ENCODE data around the gene FAM107B. TPM values are rescaled to one million over a fixed set of nuclear protein-coding genes. Genes with fewer than 3 reads are reported as not detected.

FAM107B gene
- total RNA-seq, 1 donor from 2014 or later: 99.4 TPM

GRCh38 chr10:14476006-14476405 lies 298.7 kb downstream of the FAM107B start:
- Mint-ChIP-seq H3K9me3 (no peaks in the 10 kb centered on the region), H3K27ac (no peak overlapping the region), H3K4me1 (ENCODE audit: low read depth) (no peaks in the 10 kb centered on the region), H3K36me3 (ENCODE audit: low read depth) (no peaks in the 10 kb centered on the region), H3K27me3 (ENCODE audit: low read depth) (peaks cover 41% of the 10 kb centered on the region), H3K4me3 (ENCODE audit: low read depth) (no peak overlapping the region)
- intact Hi-C loops (cut with micrococcal nuclease): no loop called here
- no peak for DNase-seq (ENCODE audit: low spot score)

DNA sequence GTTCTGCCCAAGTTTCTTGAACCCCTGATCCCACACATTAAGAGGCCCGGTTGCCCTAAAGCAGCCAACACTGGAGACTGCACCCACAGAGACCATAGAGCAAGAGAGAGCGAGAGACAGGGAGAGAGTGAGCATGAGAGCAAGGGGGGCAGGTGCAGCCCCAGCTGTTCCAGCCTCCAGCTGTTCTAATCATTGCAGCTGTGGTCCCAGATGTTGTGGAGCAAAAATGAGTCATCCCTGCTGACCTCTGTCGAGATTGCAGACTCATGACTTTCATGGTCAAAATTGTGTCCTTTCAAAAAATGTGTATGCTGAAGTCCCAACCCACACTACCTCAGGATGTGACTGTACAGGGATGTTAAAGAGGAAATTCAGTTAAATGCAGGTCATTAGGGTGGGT lies 300.0 kb downstream of the FAM107B start:
- intact Hi-C loops (cut with micrococcal nuclease): no loop called here
- no peaks in the 10 kb centered on the region for H3K9me3 Mint-ChIP-seq
- DNase-seq (ENCODE audit: low spot score): no peak

GRCh38 chr10:14470920-14471319 lies 303.8 kb downstream of the FAM107B start:
- no peak for DNase-seq (ENCODE audit: low spot score)
- H3K36me3 Mint-ChIP-seq (ENCODE audit: low read depth): no peaks in the 10 kb centered on the region
- peaks cover 32% of the 10 kb centered on the region for H3K27me3 Mint-ChIP-seq (ENCODE audit: low read depth)
- H3K4me3 Mint-ChIP-seq (ENCODE audit: low read depth): no peak overlapping the region
- H3K4me1 Mint-ChIP-seq (ENCODE audit: low read depth): no peaks in the 10 kb centered on the region
- H3K27ac Mint-ChIP-seq: no peak overlapping the region
- intact Hi-C loops (cut with micrococcal nuclease): no loop called here
- H3K9me3 Mint-ChIP-seq: no peaks in the 10 kb centered on the region

More for the DNA sequence above, 300.0 kb downstream of the FAM107B start:
- H3K27ac Mint-ChIP-seq: no peak overlapping the region
- H3K4me1 Mint-ChIP-seq (ENCODE audit: low read depth): no peaks in the 10 kb centered on the region
- peaks cover 45% of the 10 kb centered on the region for H3K27me3 Mint-ChIP-seq (ENCODE audit: low read depth)
- no peaks in the 10 kb centered on the region for H3K36me3 Mint-ChIP-seq (ENCODE audit: low read depth)
- H3K4me3 Mint-ChIP-seq (ENCODE audit: low read depth): no peak overlapping the region

GRCh38 chr10:14468726-14469125 lies 306.0 kb downstream of the FAM107B start:
- H3K9me3 Mint-ChIP-seq: no peaks in the 10 kb centered on the region
- H3K4me1 Mint-ChIP-seq (ENCODE audit: low read depth): no peaks in the 10 kb centered on the region
- no peak overlapping the region for H3K4me3 Mint-ChIP-seq (ENCODE audit: low read depth)
- peaks cover 26% of the 10 kb centered on the region for H3K27me3 Mint-ChIP-seq (ENCODE audit: low read depth)
- DNase-seq (ENCODE audit: low spot score): no peak
- intact Hi-C loops (cut with micrococcal nuclease): no loop called here
- H3K36me3 Mint-ChIP-seq (ENCODE audit: low read depth): no peaks in the 10 kb centered on the region
- H3K27ac Mint-ChIP-seq: no peak overlapping the region

Other genes starting within 250 kb of the FAM107B start
- gene CDNF, start 63.1 kb upstream of the FAM107B start, total RNA-seq: 0.39 and 0.67 TPM in 2 replicates
- 34.1 and 34.5 TPM in 2 replicates for gene HSPA14, start 63.4 kb upstream of the FAM107B start, total RNA-seq
- gene MSANTD7, start 63.4 kb upstream of the FAM107B start, total RNA-seq: 22.3 and 25.6 TPM in 2 replicates
- 44.0 and 45.0 TPM in 2 replicates for gene SUV39H2, start 104.0 kb upstream of the FAM107B start, total RNA-seq
- 20.5 and 21.0 TPM in 2 replicates for gene DCLRE1C, start 179.2 kb upstream of the FAM107B start, total RNA-seq
- gene MEIG1, start 184.5 kb upstream of the FAM107B start, total RNA-seq: 0.62 TPM in 1 of 2 replicates, not detected in the other